Tibial artery (tissue), 4 donors: Measurements from ENCODE around the gene CHST13.
A peak's percentile ranks its signal among the peaks of the same experiment; 100 is the strongest.

Source experiments
- DNase-seq, 2 donors: peaks; one replicate each; pipeline ENCODE4 v3.0.0-alpha.2; 2019
- H3K27ac ChIP-seq, 2 donors: fragments of 200-600 bp; sonication (generic) in 1 of 2; 1 replicate in 1 of 2; 2 replicates in 1 of 2; pipeline ENCODE4 v1.5.1; 2018 to 2019; ENCODE audit warnings: mild to moderate bottlenecking in 1 of 2
- H3K27me3 ChIP-seq, 2 donors: fragments of 200-600 bp; sonication (generic) in 1 of 2; one replicate each; pipeline versions ENCODE4 v1.5.1 to v1.6.0; 2016 to 2019
- H3K36me3 ChIP-seq, 3 donors: fragments of 200-600 bp; sonication (generic) in 2 of 3; one replicate each; pipeline ENCODE4 v1.5.1; 2016 to 2019; ENCODE audit warnings: mild to moderate bottlenecking in 2 of 3
- H3K4me1 ChIP-seq, 4 donors: fragments of 200-600 bp; sonication (generic) in 2 of 4; 1 replicate in 3 of 4; 2 replicates in 1 of 4; pipeline ENCODE4 v1.5.1; 2016 to 2019
- H3K4me3 ChIP-seq, 2 donors: fragments of 200-600 bp; sonication (generic) in 1 of 2; 1 replicate in 1 of 2; 2 replicates in 1 of 2; pipeline ENCODE4 v1.5.1; 2018 to 2019; ENCODE audit warnings: mild to moderate bottlenecking in 2 of 2
- H3K9me3 ChIP-seq, 3 donors: fragments of 200-600 bp; sonication (generic) in 1 of 3; one replicate each; pipeline ENCODE4 v1.5.1; 2016 to 2019
- intact Hi-C: fragments of 100-400 bp; cut with DNase I; formaldehyde crosslinking; loops from one replicate; pipeline ENCODE4 v1.15.0; 2023; ENCODE audit warnings: low total_unique reads
- TF ChIP-seq, protein P1 (sequence below), 2 experiments: fragments of 200-600 bp in 1 of 2; fragments of 450-650 bp in 1 of 2; IDR thresholded peaks; one replicate each; pipeline ENCODE4 v1.5.1; 2017 to 2019; ENCODE audit warnings: antibody characterized with exemption in 2 of 2, mild to moderate bottlenecking in 1 of 2, moderate library complexity in 1 of 2

Gene CHST13

DNA sequence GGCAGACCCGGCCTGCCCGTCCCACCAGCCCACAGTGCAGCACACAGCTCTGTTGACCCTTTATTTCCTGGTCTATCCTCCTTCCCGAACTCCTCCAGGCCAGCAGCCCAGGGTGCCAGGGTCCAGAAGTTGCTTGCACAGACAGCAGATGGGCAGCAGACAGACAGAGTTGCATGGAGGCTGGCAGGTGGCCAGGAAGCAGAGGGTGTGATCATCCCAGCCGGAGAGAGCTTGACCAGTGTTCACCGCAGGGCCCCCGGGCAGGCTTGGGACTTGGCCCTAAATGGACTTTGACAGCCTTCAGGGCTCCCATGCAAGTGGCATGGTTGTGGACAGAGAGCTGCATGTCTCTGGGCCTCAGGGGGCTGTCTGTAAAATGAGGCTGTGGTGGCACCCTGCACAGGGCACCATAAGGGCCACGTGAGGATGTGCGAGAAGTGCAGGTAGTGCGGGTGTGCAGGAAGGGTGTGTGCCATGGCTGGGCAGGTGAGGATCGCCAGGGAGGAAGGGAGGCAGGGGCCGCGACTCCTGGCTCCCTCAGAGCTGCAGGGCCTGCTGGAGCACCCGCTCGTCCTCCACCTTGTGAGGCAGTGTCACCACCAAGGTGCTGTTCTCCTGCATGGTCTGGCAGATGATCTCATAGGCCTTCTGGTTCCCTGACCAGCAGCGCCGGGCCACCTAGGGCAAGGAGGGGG lies 42.0 kb upstream of the CHST13 start:
- Histone ChIP-seq H3K4me3 (no peak overlapping the region), H3K36me3 (no peaks in the 10 kb centered on the region), H3K27me3 (no peaks in the 10 kb centered on the region), H3K27ac (no peak overlapping the region), H3K4me1 (peaks cover 0 to 4% (median under 1%) of the 10 kb centered on the region in 4 donors), H3K9me3 (no peaks in the 10 kb centered on the region)
- TF ChIP-seq, protein P1, sequence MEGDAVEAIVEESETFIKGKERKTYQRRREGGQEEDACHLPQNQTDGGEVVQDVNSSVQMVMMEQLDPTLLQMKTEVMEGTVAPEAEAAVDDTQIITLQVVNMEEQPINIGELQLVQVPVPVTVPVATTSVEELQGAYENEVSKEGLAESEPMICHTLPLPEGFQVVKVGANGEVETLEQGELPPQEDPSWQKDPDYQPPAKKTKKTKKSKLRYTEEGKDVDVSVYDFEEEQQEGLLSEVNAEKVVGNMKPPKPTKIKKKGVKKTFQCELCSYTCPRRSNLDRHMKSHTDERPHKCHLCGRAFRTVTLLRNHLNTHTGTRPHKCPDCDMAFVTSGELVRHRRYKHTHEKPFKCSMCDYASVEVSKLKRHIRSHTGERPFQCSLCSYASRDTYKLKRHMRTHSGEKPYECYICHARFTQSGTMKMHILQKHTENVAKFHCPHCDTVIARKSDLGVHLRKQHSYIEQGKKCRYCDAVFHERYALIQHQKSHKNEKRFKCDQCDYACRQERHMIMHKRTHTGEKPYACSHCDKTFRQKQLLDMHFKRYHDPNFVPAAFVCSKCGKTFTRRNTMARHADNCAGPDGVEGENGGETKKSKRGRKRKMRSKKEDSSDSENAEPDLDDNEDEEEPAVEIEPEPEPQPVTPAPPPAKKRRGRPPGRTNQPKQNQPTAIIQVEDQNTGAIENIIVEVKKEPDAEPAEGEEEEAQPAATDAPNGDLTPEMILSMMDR (IDR thresholded peaks at IDR 0.05) = no peak
- peak in 1 of 2 donors; percentile 46 for DNase-seq
- intact Hi-C loops = no loop called here

DNA sequence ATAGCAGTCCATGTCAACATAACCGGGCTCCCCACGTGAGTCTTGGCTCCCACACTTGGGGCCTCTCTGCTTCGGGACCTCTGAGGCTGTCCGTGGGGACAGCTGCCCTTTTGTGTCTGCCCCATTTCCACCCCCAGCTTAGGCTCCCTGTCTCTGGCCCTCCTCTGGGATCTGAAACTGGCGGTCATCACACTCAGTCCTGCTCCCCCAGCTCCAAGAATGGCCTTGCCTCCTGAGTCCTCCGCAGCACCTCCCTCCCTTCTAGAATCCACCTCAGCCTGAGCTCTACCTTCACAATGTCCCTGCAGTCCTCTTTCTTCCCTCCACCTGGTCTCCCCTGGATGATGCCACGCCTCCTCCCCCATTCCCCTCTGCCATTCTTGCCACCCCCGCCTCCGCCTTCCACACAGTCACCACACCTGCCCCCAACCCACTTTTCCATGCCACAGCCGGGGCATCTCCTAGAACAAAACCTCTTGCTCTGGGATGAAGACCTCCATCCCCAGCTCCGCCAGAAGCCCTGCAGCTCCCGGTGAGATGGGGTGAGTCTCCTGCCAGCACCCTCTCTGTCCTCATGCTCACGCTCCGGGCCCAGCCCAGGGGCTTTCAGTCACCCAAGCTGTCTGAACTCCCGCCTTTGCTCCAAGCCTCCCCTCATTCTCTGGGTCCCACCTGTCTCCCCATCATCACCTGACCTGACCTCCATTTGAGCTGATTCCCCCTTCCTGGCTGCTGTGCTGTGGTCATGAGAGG lies 41.3 kb upstream of the CHST13 start:
- Histone ChIP-seq H3K4me1 (peaks cover 0 to 8% (median 0%) of the 10 kb centered on the region in 4 donors), H3K9me3 (no peaks in the 10 kb centered on the region), H3K27me3 (no peaks in the 10 kb centered on the region), H3K27ac (no peak overlapping the region), H3K36me3 (no peaks in the 10 kb centered on the region), H3K4me3 (no peak overlapping the region)
- TF ChIP-seq, protein P1 (IDR thresholded peaks at IDR 0.05) = no peak
- no peak for DNase-seq
- intact Hi-C loops = no loop called here

DNA sequence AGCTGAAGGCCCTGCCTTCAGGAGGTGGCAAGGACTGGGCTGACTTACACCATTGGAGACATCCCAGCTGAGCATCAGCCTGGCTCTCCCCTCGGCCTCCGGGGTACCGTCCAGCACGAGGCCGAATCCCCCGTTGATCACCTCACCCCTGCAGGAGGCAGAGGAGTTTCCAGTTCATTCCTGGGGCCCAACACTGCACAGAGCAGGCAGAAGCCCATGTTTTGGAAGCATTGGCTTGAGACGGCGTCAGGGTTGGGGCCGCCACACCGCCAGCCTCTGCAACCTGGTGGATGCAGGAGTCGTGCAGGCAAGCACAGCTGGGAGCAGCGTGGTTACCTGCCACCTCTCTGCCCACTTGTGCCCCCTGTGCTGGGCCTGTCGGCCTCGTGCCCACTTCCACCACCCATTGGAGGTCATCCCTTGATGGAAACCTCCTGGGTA lies 40.6 kb upstream of the CHST13 start:
- Histone ChIP-seq H3K27ac (no peak overlapping the region), H3K9me3 (no peaks in the 10 kb centered on the region), H3K4me3 (no peak overlapping the region), H3K36me3 (no peaks in the 10 kb centered on the region), H3K27me3 (no peaks in the 10 kb centered on the region), H3K4me1 (peaks cover 0 to 8% (median 0%) of the 10 kb centered on the region in 4 donors)
- TF ChIP-seq, protein P1 (IDR thresholded peaks at IDR 0.05) = no peak
- intact Hi-C loops = no loop called here
- DNase-seq = no peak

DNA sequence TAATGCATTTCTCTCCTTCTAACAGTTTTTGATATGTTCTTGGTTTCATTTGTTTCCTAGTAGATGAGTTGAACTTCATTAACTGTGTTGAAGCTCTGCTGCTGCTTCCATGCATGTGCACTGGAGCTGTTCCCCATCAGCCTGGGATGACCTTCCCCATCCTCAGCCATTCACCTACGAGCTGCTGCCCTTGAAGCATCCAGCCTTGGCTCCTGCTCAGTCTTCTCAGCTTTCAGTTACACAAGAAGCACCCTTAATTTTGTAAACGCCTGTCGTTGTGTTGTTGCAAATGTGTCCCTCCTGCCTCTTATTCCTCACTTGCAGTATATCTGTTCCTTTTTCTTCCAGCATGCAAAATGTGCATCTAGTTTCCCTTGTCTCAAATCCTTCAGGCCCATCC lies 39.8 kb upstream of the CHST13 start:
- Histone ChIP-seq H3K36me3 (no peaks in the 10 kb centered on the region), H3K4me3 (no peak overlapping the region), H3K27me3 (peaks cover 0 to 4% of the 10 kb centered on the region in 2 donors), H3K9me3 (no peaks in the 10 kb centered on the region), H3K27ac (no peak overlapping the region), H3K4me1 (peaks cover 0 to 8% (median 0%) of the 10 kb centered on the region in 4 donors)
- TF ChIP-seq, protein P1 (IDR thresholded peaks at IDR 0.05) = no peak
- intact Hi-C loops = no loop called here
- no peak for DNase-seq

DNA sequence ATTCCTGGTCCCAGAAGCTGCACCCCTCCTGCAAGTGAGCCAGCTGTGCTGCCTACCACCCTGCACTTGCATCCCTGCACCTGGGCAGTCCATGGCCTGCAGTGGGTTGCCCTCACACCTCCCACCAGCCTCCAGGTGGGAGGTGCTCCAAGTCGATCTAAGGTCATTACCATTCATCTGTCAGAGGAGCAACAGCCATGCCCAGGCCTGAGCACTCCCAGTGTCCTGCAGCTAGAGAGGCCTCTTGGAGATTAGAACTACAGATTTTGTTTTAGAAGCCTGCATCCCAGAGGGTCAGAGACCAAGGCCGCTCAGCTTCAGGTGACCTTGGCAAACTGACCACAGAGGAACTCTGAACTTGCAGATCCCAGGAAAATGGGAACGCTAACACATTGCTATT lies 39.3 kb upstream of the CHST13 start:
- no peak overlapping the region for H3K4me3 ChIP-seq
- no peak for DNase-seq

More for the DNA sequence above, 39.3 kb upstream of the CHST13 start:
- TF ChIP-seq, protein P1 (IDR thresholded peaks at IDR 0.05) = no peak
- H3K4me1 ChIP-seq = peaks cover 0 to 8% (median 0%) of the 10 kb centered on the region in 4 donors
- no peak overlapping the region for H3K27ac ChIP-seq
- no peaks in the 10 kb centered on the region for H3K36me3 ChIP-seq
- intact Hi-C loops = no loop called here
- H3K27me3 ChIP-seq = peaks cover 0 to 4% of the 10 kb centered on the region in 2 donors
- no peaks in the 10 kb centered on the region for H3K9me3 ChIP-seq
